Activated naive CD8-positive, alpha-beta T cell treated with anti-CD3 and anti-CD28 coated beads, Interleukin-2, amount 50 U/mL, for 24 hours (primary cell): ENCODE measurements around the gene HNRNPDL.

Source experiments
- ATAC-seq: fragments of 150-1000 bp; cut with Tn5 transposase; one replicate; pipeline ENCODE4 v1.10.0; 2021
- DNase-seq: peaks from one replicate; pipeline ENCODE4 v3.0.0; 2021
- H3K27ac Mint-ChIP-seq: one replicate; pipeline ENCODE4 v1.8.0; 2021; ENCODE audit warnings: mild to moderate bottlenecking, mixed read lengths
- H3K27me3 Mint-ChIP-seq: one replicate; pipeline ENCODE4 v1.8.0; 2021; ENCODE audit warnings: mixed read lengths
- H3K36me3 Mint-ChIP-seq: one replicate; pipeline ENCODE4 v1.8.0; 2021; ENCODE audit warnings: low read depth, mixed read lengths
- H3K4me1 Mint-ChIP-seq: one replicate; pipeline ENCODE4 v1.8.0; 2021; ENCODE audit warnings: mixed read lengths
- H3K4me3 Mint-ChIP-seq: one replicate; pipeline ENCODE4 v1.8.0; 2021; ENCODE audit warnings: mild to moderate bottlenecking, moderate library complexity, mixed read lengths
- H3K9me3 Mint-ChIP-seq: one replicate; pipeline ENCODE4 v1.8.0; 2021; ENCODE audit warnings: mixed read lengths

HNRNPDL gene

GRCh38 chr4:82450966-82451755 lies 20.9 kb upstream of the HNRNPDL start:
- H3K27me3 Mint-ChIP-seq, result no peaks in the 10 kb centered on the region
- H3K4me1 Mint-ChIP-seq, result peaks cover 27% of the 10 kb centered on the region
- no peaks in the 10 kb centered on the region for H3K9me3 Mint-ChIP-seq
- no peak for DNase-seq
- peaks cover 49% of the 10 kb centered on the region for H3K36me3 Mint-ChIP-seq
- ATAC-seq, result no peak
- no peak overlapping the region for H3K4me3 Mint-ChIP-seq
- peak overlapping the region; percentile 72 for H3K27ac Mint-ChIP-seq

GRCh38 chr4:82447886-82448285 lies 17.6 kb upstream of the HNRNPDL start:
- no peaks in the 10 kb centered on the region for H3K9me3 Mint-ChIP-seq
- DNase-seq (no peak), ATAC-seq (no peak)
- no peak overlapping the region for H3K4me3 Mint-ChIP-seq
- H3K4me1 Mint-ChIP-seq, result peaks cover 33% of the 10 kb centered on the region
- peaks cover 39% of the 10 kb centered on the region for H3K36me3 Mint-ChIP-seq
- no peaks in the 10 kb centered on the region for H3K27me3 Mint-ChIP-seq
- H3K27ac Mint-ChIP-seq, result peak overlapping the region; percentile 13

- DNase-seq (no peak), ATAC-seq (peak; percentile 67)
- Mint-ChIP-seq H3K9me3 (no peaks in the 10 kb centered on the region), H3K4me1 (peaks cover 74% of the 10 kb centered on the region), H3K27ac (peak overlapping the region; percentile 68), H3K27me3 (no peaks in the 10 kb centered on the region), H3K4me3 (peak overlapping the region; percentile 1), H3K36me3 (peaks cover 49% of the 10 kb centered on the region)
Observed at GRCh38 chr4:82439088-82439487, 8.8 kb upstream of the HNRNPDL start.

GRCh38 chr4:82437285-82438005 lies 7.2 kb upstream of the HNRNPDL start:
- DNase-seq, result no peak
- Mint-ChIP-seq H3K9me3 (no peaks in the 10 kb centered on the region), H3K36me3 (peaks cover 57% of the 10 kb centered on the region), H3K4me3 (peak overlapping the region; percentile 3), H3K27ac (peak overlapping the region; percentile 68), H3K4me1 (peaks cover 88% of the 10 kb centered on the region), H3K27me3 (no peaks in the 10 kb centered on the region)
- no peak for ATAC-seq

DNA sequence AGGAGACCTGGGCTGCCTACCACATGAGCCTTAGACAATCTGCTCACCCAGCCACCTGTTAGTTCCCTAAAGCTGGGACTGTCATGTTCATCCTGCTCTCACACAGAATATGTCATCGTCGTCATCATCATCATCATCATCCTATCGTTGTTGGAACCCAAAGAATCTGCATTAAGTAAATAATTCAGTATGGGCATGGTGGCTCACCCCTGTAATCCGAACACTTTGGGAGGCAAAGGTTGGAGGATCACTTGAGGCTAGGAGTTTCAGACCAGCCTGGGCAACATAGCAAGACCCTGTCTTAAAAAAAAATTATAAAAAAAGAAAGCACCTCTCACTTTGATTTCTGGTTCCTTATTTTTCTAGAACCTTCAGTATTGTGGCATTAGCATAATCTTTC lies 6.5 kb upstream of the HNRNPDL start:
- DNase-seq (no peak), ATAC-seq (no peak)
- Mint-ChIP-seq H3K4me1 (peaks cover 91% of the 10 kb centered on the region), H3K4me3 (no peak overlapping the region), H3K36me3 (peaks cover 59% of the 10 kb centered on the region), H3K27me3 (no peaks in the 10 kb centered on the region), H3K27ac (peak overlapping the region; percentile 68), H3K9me3 (no peaks in the 10 kb centered on the region)

GRCh38 chr4:82436130-82436529 lies 5.9 kb upstream of the HNRNPDL start:
- Mint-ChIP-seq H3K4me1 (peaks cover 93% of the 10 kb centered on the region), H3K4me3 (no peak overlapping the region), H3K36me3 (peaks cover 58% of the 10 kb centered on the region), H3K27me3 (no peaks in the 10 kb centered on the region), H3K9me3 (no peaks in the 10 kb centered on the region), H3K27ac (peak overlapping the region; percentile 8)
- DNase-seq, result no peak
- no peak for ATAC-seq

DNA sequence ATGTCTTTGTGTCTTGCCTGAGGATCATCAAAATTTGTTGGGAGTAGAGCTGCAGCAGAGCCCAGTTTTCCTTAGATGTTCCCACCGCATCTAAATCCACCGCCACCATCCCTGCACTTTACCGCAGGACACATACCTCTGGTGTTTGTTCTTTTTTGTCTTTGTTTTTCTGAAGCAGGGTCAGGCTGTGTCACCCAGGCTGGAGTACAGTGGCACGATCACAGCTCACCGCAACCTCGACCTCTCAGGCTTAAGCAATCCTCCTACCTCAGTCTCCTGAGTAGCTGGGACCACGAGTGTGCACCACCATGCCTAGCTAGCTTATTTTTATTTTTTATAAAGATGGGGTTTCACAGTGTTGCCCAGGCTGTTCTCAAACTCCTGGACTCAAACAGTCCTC lies 4.7 kb upstream of the HNRNPDL start:
- no peaks in the 10 kb centered on the region for H3K27me3 Mint-ChIP-seq
- H3K9me3 Mint-ChIP-seq, result no peaks in the 10 kb centered on the region
- H3K4me3 Mint-ChIP-seq, result no peak overlapping the region
- H3K27ac Mint-ChIP-seq, result peak overlapping the region; percentile 97
- peaks cover 83% of the 10 kb centered on the region for H3K4me1 Mint-ChIP-seq
- ATAC-seq (no peak), DNase-seq (no peak)
- H3K36me3 Mint-ChIP-seq, result peaks cover 59% of the 10 kb centered on the region

- Mint-ChIP-seq H3K4me3 (peak overlapping the region; percentile 72), H3K36me3 (peaks cover 57% of the 10 kb centered on the region), H3K27me3 (peaks cover 2% of the 10 kb centered on the region), H3K9me3 (no peaks in the 10 kb centered on the region), H3K27ac (peak overlapping the region; percentile 97), H3K4me1 (peaks cover 73% of the 10 kb centered on the region)
- ATAC-seq (peak; percentile 63), DNase-seq (no peak)
Observed at GRCh38 chr4:82433791-82434190, 3.5 kb upstream of the HNRNPDL start.

GRCh38 chr4:82432596-82432995 lies 2.3 kb upstream of the HNRNPDL start:
- Mint-ChIP-seq H3K27me3 (peaks cover 2% of the 10 kb centered on the region), H3K27ac (peak overlapping the region; percentile 88), H3K9me3 (no peaks in the 10 kb centered on the region), H3K4me1 (peaks cover 68% of the 10 kb centered on the region), H3K36me3 (peaks cover 64% of the 10 kb centered on the region), H3K4me3 (peak overlapping the region; percentile 99)
- no peak for DNase-seq
- no peak for ATAC-seq

DNA sequence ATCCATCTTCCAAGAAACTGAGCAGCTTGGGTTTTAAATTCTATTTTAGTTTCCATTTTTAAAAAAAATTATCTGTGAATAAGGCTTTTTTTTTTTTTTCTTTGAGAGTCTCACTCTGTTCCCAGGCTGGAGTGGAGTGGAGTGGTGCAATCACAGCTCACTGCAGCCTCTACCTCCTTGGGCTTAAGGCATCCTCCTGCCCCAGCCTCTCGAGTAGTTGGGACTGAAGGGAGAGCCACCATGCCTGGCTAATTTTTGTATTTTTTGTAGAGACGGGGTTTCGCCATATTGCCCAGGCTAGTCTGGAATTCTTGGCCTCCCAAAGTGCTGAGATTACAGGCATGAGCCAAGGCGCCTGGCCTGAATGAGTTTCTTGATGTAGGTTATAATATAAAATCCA lies 1.6 kb upstream of the HNRNPDL start:
- H3K4me1 Mint-ChIP-seq, result peaks cover 68% of the 10 kb centered on the region

GRCh38 chr4:82430964-82431745 lies 893 bp upstream of the HNRNPDL start:
- Mint-ChIP-seq H3K27ac (peak overlapping the region; percentile 97), H3K9me3 (no peaks in the 10 kb centered on the region), H3K4me3 (peak overlapping the region; percentile 99), H3K36me3 (peaks cover 66% of the 10 kb centered on the region), H3K27me3 (peaks cover 2% of the 10 kb centered on the region), H3K4me1 (peaks cover 68% of the 10 kb centered on the region)
- ATAC-seq (no peak), DNase-seq (peak; percentile 38)

More for the DNA sequence above, 1.6 kb upstream of the HNRNPDL start:
- peak overlapping the region; percentile 88 for H3K27ac Mint-ChIP-seq
- ATAC-seq, result no peak
- H3K9me3 Mint-ChIP-seq, result no peaks in the 10 kb centered on the region
- DNase-seq, result no peak
- peak overlapping the region; percentile 99 for H3K4me3 Mint-ChIP-seq
- H3K27me3 Mint-ChIP-seq, result peaks cover 2% of the 10 kb centered on the region
- H3K36me3 Mint-ChIP-seq, result peaks cover 66% of the 10 kb centered on the region

GRCh38 chr4:82429728-82430192 lies 502 bp downstream of the HNRNPDL start:
- H3K27ac Mint-ChIP-seq, result peak overlapping the region; percentile 100
- ATAC-seq (no peak), DNase-seq (no peak)

GRCh38 chr4:82428969-82429727 lies 1.1 kb downstream of the HNRNPDL start:
- Mint-ChIP-seq H3K27me3 (peaks cover 2% of the 10 kb centered on the region), H3K4me3 (peak overlapping the region; percentile 99), H3K4me1 (peaks cover 70% of the 10 kb centered on the region)

More at GRCh38 chr4:82429728-82430192, 502 bp downstream of the HNRNPDL start:
- Mint-ChIP-seq H3K36me3 (peaks cover 67% of the 10 kb centered on the region), H3K4me1 (peaks cover 68% of the 10 kb centered on the region), H3K27me3 (peaks cover 2% of the 10 kb centered on the region), H3K4me3 (peak overlapping the region; percentile 99), H3K9me3 (no peaks in the 10 kb centered on the region)

GRCh38 chr4:82428526-82428968 lies 1.7 kb downstream of the HNRNPDL start:
- Mint-ChIP-seq H3K27me3 (peaks cover 2% of the 10 kb centered on the region), H3K27ac (peak overlapping the region; percentile 100), H3K9me3 (no peaks in the 10 kb centered on the region), H3K4me1 (peaks cover 67% of the 10 kb centered on the region), H3K36me3 (peaks cover 71% of the 10 kb centered on the region), H3K4me3 (peak overlapping the region; percentile 99)
- ATAC-seq, result no peak
- DNase-seq, result no peak

More at GRCh38 chr4:82428969-82429727, 1.1 kb downstream of the HNRNPDL start:
- Mint-ChIP-seq H3K27ac (peak overlapping the region; percentile 100), H3K36me3 (peaks cover 71% of the 10 kb centered on the region), H3K9me3 (no peaks in the 10 kb centered on the region)
- peak; percentile 95 for DNase-seq
- ATAC-seq, result peak; percentile 48
